HUDEP-2 (cell line): ENCODE measurements around the gene DUT.
"Not testable (repeated sequence)": the region's sequence is repeated elsewhere in the genome, so short reads cannot be mapped to it uniquely, and the experiment has no call there.

ENCODE experiments used
- DNase-seq, 76 experiments: peaks; one replicate each; lab custom pipeline; 2025; ENCODE audit not compliant: unreplicated experiment in 76 of 76; lab: John Stamatoyannopoulos, UW

The DUT gene

DNA sequence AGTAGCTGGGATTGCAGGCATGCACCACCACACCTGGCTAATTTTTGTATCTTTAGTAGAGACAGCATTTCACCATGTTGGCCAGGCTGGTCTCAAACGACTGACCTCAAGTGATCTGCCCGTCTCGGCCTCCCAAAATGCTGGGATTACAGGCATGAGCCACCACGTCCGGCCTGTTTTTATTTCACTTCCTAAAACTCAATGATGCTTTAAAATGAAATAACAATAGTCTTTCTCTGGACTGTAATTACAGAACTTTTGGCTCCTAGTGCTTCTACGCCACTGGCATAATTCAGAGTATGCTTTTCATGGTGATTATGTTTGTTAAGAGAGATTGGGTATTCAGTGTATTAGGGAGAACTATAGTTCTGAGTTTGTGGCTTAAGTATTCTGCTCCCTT is 5.0 kb upstream of the DUT start:
- not testable (repeated sequence) for DNase-seq

DNA sequence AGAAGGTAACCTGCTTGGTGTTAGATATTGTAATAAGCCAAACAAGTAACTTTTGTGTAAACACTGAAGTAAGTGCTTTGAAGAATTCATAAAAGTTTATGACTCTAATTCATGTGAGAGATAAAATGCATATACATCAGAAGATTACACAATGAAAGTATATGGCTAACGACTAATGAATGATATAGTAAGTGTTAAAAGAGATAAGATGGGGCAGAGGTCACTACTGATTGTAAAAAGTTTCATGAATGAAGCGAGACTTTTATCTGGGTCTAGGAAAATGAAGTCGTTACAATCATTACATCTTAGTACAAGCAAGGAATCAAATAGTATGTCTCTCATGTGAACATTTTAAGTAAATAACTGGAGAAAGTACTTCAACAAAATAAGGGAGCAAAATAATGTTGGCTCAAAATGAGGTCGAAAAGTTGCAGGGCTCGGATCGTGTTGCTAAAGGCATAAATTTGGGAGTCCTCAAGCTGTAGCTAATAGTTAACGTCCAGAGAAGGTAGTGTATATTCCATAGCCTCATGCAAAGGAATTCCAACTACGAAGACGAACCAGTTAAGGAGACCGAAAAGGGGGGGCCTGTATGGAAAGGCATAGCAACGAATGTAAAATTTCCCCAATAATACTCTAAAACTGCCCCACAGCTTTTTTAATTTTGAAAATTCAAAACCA is 984 bp upstream of the DUT start:
- DNase-seq: peak in 1 of 76 experiments; percentile 26

DNA sequence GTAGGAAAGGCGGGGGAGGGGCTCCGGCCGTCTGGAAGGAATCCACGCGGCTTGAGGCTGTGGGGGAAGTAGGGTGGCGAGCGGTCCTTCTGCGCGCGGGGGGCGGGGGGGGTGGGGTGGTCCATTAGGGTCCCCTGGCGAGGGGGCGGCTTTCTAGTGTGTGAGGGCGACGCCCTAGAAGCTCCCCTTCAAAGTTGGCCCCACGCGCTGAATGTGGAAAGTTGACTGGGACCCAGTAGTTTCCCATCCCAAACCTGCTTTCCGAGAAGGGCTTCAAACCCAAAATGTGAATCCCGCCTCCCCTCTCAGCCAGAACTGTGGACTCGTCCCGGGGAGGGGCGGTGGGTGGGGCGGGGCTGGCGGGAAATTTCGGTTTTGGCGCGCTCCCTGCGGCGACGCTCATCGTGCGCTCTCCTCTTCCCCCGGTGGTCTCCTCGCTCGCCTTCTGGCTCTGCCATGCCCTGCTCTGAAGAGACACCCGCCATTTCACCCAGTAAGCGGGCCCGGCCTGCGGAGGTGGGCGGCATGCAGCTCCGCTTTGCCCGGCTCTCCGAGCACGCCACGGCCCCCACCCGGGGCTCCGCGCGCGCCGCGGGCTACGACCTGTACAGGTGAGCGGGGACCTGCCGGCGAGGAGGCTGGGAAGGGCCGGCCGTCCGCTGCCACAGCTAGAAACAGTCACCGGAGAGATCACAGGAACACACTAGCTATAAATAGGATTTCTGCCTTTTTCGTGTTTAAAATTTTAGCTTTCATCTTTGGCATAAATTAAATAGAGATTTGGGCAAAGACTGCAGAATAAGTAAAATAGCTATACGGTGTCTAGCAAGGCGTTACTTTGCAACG is 790 bp downstream of the DUT start:
- DNase-seq: peak in 71 of 76 experiments; percentile 25 to 91 (median 73)

DNA sequence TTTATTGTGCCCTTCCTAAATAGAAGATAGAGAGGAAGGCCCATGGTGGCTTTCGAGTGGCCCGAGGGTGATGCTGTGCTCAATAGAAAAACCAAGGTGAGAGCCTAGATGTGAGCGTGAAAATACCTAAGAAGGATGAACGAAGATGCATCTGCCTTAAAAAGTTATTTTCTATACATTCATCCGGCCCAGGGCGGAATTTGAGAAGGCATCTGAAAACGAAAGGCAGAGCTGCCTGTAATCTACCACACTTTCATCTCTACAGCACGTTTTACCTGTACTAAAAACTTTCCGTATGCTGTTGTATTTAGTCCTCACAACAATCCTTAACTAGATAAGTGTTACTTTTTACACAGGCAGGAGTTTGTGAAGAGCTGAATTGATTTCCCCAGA is 1.4 kb downstream of the DUT start:
- DNase-seq: no peak

DNA sequence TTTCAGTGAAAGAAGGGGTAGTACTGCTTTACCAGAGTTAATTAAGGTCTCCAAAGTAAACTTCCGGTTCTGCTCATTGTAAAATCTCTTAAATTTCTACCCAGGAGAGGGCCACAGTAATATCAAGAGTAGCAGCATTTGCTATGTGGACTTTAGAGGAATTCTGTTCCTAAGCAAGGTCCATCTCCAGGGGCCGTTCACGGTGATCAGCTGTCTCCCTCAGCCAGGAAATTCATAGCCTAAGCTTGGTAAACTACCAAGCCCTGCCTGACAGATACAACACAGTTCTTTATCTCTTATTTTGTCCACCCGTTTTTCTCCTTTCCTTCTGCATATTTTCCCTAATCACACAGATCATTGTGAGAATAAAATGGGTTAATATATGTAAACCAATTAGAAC is 2.3 kb downstream of the DUT start:
- DNase-seq: peak in 1 of 76 experiments; percentile 6

DNA sequence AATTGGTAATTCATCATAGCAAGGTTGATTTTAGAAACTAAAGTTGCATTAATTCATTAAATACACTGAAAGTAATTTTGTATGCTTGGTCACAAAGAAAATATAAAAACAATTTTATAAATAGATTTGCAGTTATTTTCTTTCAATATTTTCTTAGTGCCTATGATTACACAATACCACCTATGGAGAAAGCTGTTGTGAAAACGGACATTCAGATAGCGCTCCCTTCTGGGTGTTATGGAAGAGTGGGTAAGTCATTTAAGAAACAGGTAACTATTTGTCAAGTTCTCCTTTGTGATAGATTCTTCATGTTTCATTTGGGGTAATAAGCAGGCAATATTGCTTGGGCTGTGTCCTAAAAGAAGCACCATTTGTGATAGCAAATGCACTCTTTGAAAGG is 3.0 kb downstream of the DUT start:
- no peak for DNase-seq

DNA sequence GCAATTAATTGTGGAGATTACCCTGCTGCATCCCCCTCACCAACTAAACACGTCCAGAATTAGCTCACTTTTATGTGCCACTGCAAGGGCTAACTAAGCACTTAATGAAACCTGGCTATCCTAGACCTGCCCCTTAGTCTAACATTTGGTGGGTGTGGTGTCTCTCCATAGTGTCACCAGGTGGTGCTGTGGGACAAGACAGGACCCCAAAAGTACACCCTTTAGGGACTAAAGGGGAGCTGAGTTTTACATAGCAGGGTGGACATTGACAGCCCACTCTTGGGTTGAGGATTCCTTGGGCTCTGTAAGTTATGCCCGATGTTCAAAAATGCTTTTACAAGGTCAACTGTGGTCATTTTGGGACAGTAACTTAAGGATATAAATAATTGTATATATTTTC is 5.7 kb downstream of the DUT start:
- DNase-seq: peak in 4 of 76 experiments; percentile 4 to 11 (median 8)

DNA sequence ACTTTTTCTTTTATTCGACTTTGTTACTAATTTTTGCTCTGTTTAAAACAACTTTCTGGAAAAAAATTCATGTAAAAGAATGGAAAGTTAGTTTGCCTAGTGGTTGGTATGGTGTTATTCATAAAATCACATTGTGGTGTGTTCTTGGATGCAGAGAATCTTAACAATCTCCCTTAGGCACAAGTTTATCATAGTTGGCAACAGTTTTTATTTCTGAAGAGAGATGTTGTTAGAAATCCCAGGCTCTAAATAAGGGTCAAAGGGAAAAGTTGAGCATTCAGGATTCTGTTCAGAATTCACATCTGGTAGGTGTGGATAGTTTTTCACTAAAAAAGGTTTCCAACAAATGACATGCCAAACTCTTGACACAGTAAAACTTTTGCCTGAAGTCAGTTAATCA is 6.4 kb downstream of the DUT start:
- DNase-seq: no peak

DNA sequence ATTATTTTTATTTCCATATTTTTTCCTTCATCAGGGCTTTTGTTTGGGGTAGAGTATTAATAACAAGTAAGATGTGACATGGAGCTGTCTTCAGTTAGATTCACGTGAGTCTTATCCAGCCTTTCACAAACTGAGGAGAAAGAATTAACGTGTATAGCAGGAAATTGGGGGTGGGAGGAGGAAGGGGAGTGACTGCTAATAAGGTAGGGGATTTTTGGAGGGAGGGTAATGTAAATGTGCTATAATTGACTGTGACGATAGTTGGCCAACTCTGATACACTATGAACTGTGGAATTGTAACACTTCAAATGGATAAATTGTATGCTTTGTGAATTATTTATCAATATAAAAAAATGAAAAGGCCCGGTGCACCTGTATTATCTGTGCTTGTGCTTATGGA is 8.9 kb downstream of the DUT start:
- DNase-seq: no peak

DNA sequence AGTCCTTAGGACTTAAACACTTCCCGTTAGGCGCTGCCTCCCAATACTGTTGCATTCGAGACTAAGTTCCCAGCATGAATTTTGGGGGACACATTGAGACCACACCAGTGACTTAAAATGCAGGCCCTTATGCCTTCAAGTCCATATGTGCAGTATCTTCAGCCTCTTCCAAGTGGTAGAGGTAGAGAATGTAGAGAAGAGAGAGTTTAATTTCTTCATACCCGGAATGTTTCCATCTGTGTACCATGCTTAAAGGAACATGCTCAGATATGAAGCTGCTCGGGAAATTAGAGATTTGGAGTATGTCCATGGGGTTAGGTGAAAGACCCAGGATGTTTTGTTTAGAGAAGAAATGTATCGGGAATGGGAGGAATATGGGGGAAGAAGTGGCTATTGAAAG is 12.6 kb downstream of the DUT start:
- no peak for DNase-seq

DNA sequence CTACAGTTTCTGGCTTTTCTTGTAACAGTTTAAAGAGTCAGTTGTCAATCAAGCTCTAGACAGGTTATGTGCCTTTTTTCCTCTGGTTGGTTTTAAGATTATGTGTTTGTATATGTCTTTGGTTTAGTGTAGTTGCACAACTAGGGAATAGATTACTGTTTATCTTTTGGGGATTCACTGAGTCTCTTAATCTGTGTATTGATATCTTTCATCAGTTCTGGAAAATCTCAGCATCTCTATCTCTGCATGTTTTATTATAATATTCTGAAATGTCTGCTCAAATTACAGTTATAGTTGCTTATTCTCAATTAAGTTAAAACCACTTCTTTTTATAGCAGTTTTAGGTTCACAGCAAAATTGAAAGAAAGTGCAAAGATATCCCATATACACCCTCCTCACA is 14.3 kb downstream of the DUT start:
- DNase-seq: no peak

DNA sequence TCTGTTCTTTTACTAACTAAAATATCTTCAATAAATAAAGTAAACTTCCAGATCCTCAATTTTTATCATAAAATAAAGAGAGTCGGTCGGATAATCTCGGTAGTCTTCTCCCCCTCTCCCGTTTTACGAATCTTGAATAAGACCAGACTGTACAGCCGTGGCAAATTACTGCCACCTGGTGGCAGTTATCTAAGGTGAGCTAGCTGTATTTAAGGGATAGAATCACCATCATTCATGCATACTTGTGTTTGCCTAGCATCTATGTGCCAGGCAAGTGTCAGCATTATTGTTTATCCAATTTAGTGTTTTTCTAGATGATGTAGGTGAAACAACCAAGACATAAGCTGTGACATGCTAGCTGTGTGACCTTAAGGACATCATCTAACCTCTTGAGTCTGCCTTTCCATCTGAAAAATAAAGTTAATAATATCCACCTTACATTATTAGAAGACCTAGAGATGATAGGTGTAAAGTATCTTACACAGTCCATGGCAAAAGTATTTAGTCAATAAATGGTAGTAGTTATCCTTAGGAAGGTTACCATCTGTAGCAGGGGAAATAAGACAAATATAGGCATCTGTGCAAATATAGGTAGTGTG is 21.3 kb downstream of the DUT start:
- DNase-seq: peak in 46 of 76 experiments; percentile 5 to 71 (median 30)

DNA sequence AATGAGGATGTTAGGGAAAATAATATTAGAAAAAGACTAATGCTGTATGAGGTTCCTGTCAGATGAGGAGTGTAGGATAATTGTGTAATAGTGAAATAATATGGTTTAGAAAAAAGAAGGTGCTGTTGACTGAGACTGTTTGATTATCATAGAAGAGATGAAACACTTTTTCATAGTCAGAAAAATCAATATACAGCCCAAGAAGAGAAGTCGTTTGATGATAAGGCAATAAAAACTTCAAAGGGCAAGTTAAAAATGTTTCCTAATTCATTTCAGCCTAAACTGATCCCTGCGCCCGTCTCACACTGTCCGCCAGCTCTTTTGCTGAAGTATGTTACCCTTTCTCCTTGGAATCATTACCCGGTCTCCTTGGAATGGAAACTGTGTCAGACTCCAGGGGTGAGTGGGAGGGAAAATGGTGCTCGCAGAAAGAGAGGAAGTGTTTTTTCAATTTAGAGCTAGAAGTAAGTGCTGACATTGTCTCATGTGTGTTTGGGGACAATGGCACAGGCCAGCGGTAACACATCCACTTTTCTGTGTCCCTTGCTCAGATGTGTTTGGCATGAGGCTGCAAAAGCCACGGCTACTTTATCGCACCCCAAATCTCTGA is 23.6 kb downstream of the DUT start:
- no peak for DNase-seq

DNA sequence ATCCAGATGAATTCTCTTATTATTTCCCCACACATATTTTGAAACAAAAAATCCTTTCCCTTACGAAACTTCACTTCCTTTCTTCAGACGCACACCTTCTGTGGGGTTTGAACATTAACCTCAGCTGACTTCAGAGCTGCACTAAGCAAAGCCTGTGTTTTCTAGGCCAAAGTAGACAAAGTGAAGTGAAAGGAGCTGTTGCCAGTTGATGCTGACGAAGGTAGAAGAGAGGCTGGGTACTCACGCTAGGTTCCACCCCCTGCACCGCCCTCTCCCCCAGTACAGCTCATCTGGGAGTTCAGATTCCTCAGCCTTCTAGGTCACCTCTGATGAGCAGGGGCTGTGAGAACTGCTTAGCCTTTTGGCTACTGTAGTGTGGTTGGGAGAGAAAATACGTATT is 24.1 kb downstream of the DUT start:
- no peak for DNase-seq

DNA sequence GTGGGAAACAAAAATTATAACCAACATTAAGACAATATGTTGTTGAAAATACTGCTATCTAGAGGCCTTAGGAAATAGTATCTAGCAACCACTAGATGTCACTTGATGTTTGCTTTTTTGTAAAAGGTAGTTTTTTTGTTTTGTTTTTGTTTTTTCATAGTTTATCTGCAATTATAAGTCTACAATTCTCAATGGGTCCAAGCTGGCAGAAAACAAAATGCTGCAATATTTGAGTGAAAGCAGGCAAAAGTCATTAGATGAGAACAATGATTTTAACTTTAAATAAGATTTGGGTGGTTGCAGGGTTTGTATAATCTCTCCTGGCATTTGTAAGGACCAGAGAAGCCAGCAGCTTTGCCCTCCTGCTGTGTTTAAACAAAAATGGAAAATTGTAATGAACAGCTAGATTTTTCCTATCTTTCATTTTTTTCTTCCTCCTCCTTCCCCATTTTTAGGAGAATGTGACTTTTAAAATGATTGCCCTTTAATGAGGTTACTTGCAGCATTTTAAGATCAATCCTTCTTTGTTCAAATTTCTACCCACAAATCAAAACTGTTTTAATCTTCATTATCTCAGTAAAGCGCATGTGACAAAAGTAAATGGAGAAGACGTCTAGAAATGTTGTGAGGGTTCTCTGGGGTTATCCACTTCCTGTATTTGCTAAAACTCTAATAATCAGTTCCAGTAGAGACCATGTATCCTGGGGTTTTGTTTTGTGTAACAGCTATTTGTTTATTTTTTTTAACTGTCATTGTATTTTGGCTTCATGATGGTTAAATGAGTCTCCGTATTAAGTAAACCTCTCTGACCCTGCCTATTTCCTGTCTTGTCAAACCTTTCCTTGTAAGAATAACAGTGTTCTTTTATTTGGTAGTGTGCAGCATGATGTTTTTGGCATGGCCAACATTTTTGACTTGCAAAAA is 27.3 kb downstream of the DUT start:
- DNase-seq: peak in 2 of 76 experiments; percentile 10 to 19

DNA sequence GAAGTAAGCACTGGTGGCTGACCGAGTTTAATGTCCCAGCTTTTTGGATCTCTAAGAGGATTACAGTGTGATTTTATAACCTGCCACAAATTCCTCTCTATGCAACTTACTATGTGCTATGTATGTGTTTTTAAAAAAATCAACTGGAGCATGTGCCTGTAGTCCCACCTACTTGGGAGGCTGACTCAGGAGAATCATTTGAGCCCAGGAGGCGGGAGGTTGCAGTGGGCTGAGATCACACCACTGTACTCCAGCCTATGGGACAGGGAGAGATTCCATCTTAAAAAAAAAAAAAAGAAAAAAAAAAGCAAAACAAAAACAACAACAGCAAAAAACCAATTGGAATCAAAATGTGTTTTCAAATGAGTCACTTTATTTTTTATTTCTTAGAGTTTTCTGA is 29.6 kb downstream of the DUT start:
- DNase-seq: peak in 8 of 76 experiments; percentile 7 to 24 (median 13)

DNA sequence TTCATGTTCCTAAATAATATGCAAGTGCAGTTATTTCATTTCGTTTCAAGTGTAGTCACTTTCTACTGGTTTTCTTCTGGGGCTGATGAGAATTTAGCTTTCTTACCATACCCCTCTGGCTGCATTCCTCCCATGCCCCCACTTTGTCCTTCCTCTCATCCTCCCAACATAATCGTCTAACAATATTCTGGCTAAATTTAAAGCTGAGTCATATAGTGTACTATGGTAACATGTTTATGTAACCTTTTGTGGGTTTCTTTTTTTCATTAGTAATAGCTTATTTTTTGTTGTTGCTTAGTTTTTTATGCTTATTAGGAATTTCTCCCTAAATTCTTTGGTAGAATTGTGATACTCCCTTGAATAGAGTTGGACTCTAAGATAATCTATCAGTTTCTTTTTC is 30.5 kb downstream of the DUT start:
- DNase-seq: no peak

DNA sequence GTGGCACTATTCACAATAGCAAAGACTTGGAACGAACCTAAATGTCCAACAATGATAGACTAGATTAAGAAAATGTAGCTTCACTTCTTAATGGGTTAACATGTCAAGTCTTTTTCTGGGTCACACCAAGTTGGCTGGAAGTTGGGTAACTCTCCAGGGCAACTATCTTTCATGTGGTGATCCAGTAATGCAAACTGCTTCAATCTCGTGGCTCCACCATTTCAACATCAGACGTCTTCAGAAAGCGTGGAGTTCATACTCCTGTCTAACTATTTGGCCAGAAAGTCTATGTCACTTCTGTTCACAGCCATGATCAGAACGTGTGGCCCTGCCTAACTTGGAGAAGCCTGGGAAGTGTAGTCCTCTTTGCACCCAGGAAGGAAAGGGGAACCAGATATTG is 32.2 kb downstream of the DUT start:
- DNase-seq: no peak

DNA sequence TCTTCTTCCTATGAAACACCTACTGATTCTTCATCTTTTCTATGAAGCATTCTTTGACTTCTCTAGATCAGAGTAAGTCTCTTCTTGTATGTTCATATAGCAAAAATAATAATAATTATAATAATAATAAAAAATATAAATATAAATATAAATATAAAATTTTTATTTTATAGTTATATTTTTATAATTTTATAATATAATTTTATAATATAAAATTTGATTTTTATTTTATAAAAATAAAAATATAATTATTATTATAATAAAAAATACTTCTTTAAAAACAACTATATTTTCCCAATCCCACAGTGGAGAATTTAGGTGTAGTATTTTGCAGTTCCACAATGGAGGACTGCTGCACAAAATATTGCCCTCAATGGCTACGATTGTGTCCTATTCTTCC is 34.3 kb downstream of the DUT start:
- no peak for DNase-seq

DNA sequence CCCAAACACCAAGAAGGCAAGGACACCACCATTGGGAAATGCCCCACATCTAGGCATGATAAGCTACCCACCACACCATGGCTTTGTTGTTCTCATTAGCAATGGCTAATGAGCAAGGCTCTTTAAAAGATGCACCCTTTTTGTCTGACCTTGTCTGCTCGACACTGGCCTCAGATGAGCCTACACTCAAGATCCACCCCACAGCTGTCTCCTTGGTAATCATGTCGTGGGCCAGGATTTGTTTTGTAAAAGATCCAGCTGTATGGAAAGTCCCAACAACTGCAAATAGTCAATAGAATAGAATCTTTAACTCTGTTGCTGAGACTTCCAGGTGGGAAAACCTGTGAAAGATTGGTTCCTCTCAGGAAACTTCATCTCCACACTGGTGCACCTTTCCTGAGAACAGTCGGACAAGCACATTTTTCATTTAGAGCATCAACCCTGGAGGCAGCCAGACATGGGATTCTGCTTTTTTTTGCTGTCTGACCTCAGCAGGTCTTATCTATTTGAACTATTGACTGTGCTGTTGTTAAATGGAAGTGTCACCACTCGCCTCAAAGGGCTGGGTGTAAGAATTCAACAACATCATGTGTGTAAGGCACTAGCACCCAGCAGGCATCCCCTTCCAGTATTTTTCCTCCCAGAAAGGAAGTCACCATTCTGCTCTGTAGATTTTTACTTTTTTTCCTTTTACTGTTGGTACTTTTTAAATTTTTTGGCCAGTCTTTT is 35.5 kb downstream of the DUT start:
- peak in 1 of 76 experiments; percentile 4 for DNase-seq
